Psoas muscle (tissue), 8 donors: ENCODE measurements around the gene ZYX. TPM values are rescaled to one million over a fixed set of nuclear protein-coding genes. Genes with fewer than 3 reads are reported as not detected.

Experiments
- ATAC-seq, 4 donors: fragments of 200-7000 bp; cut with Tn5 transposase; one replicate each; pipeline ENCODE4 v1.9.1; 2020; ENCODE audit warnings: moderate library complexity in 3 of 4, mild to moderate bottlenecking in 2 of 4
- DNase-seq, 2 donors: peaks; one replicate each; pipeline ENCODE4 v3.0.0-alpha.2; 2020
- H3K27ac ChIP-seq: fragments of 200-600 bp; one replicate; pipeline ENCODE4 v1.8.0; 2022
- H3K27me3 ChIP-seq, 3 donors: fragments of 200-600 bp in 1 of 3; one replicate each; pipeline versions ENCODE4 v1.6.1 to v1.8.0; 2013 to 2022; ENCODE audit warnings: low read length in 2 of 3, mild to moderate bottlenecking in 2 of 3, moderate library complexity in 1 of 3; ENCODE audit not compliant: insufficient read depth in 3 of 3
- H3K36me3 ChIP-seq, 2 donors: fragments of 200-600 bp in 1 of 2; one replicate each; pipeline versions ENCODE4 v1.6.1 to v1.8.0; 2013 to 2022; ENCODE audit warnings: low read depth in 1 of 2, mild to moderate bottlenecking in 1 of 2, moderate library complexity in 1 of 2; ENCODE audit not compliant: insufficient read depth in 1 of 2
- H3K4me1 ChIP-seq: fragments of 200-600 bp; one replicate; pipeline ENCODE4 v1.8.0; 2022
- H3K4me3 ChIP-seq: fragments of 200-600 bp; one replicate; pipeline ENCODE4 v1.8.0; 2022; ENCODE audit warnings: mild to moderate bottlenecking
- H3K9me3 ChIP-seq: fragments of 200-600 bp; one replicate; pipeline ENCODE4 v1.8.0; 2022
- WGBS, 3 donors: extraction: QIAGEN DNeasy Blood & Tissue Kit; methylation state at CpG; one replicate each; pipeline versions ENCODE4 v1.1.6 to v1.1.7; 2013; 5-methylcytosine and 5-hydroxymethylcytosine counted together
- intact Hi-C, 2 donors: fragments of 100-400 bp; cut with DNase I; formaldehyde crosslinking; loops; one replicate each; pipeline versions ENCODE4 v1.11.0 to v1.14.2; 2022
- polyA plus RNA-seq, 3 donors: library from polyadenylated mRNA; stranded (reverse); fragments of 200-250 nt; gene quantifications; one replicate each; pipeline ENCODE4 v1.2.3, GENCODE V29; 2013
- total RNA-seq, 4 donors: library from RNA; stranded (reverse); fragmentation: NEBNext Ultra II Directional in 2 of 4; extraction: Animal tissue kit (Norgen Biotek cat#: 25700) in 2 of 4; gene quantifications; one replicate each; pipeline versions ENCODE4 v1.2.1 to v1.2.4, GENCODE V29; 2021 to 2023
- TF ChIP-seq, protein P1 (sequence below): fragments of 200-600 bp; IDR thresholded peaks from one replicate; pipeline ENCODE4 v1.8.0; 2022; ENCODE audit warnings: antibody characterized with exemption
- donor health status: healthy with polysubstance abuse.
- donor health status: DM: no; HTN: no; CAD: no; lungs with moderate emphysema.
- donor health status: Bipolar disorder and iron deficiency.
- donor health status: healthy.
- donor health status: DM: yes; HTN: yes; CAD: no.
- donor health status: DM: no; HTN: no; CAD: no.
- donor health status: DM: no; HTN: no; CAD: no.
- donor health status: DM: yes; HTN: yes; CAD: no.

ZYX gene
- total and polyA plus RNA-seq, 7 donors = 34.4 to 215 (median 84.1) TPM

DNA sequence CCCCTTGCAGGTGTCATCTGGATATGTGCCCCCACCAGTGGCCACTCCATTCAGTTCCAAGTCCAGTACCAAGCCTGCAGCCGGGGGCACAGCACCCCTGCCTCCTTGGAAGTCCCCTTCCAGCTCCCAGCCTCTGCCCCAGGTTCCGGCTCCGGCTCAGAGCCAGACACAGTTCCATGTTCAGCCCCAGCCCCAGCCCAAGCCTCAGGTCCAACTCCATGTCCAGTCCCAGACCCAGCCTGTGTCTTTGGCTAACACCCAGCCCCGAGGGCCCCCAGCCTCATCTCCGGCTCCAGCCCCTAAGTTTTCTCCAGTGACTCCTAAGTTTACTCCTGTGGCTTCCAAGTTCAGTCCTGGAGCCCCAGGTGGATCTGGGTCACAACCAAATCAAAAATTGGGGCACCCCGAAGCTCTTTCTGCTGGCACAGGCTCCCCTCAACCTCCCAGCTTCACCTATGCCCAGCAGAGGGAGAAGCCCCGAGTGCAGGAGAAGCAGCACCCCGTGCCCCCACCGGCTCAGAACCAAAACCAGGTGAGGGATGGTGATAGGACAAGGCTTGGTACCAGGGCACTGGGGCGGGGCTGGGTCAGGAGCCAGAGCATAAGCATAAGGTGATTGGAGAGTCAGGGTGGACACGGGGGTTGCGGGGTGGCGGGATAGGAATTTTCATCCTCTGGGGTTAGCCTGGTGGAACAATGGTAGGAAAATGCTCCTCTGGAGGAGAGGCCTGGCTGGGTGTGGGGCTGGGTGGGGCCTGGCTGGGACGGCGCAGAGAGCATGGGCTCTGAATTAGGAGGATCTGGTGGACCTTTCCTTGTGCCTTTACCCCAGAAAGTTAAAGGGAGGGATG, 1.9 kb downstream of the ZYX start:
- ATAC-seq (no peak), DNase-seq (no peak)
- Histone ChIP-seq H3K4me1 (peaks cover 59% of the 10 kb centered on the region), H3K27ac (peak overlapping the region; percentile 100), H3K36me3 (peaks cover 9 to 39% of the 10 kb centered on the region in 2 donors), H3K4me3 (peak overlapping the region; percentile 98), H3K27me3 (no peaks in the 10 kb centered on the region), H3K9me3 (no peaks in the 10 kb centered on the region)
- intact Hi-C loops = loop anchor here (5.0 kb wide), 2 partner anchors 34 to 66 kb away; partner anchors contain the start of gene CLCN1 (in 1 of the 2)
- TF ChIP-seq, protein P1, sequence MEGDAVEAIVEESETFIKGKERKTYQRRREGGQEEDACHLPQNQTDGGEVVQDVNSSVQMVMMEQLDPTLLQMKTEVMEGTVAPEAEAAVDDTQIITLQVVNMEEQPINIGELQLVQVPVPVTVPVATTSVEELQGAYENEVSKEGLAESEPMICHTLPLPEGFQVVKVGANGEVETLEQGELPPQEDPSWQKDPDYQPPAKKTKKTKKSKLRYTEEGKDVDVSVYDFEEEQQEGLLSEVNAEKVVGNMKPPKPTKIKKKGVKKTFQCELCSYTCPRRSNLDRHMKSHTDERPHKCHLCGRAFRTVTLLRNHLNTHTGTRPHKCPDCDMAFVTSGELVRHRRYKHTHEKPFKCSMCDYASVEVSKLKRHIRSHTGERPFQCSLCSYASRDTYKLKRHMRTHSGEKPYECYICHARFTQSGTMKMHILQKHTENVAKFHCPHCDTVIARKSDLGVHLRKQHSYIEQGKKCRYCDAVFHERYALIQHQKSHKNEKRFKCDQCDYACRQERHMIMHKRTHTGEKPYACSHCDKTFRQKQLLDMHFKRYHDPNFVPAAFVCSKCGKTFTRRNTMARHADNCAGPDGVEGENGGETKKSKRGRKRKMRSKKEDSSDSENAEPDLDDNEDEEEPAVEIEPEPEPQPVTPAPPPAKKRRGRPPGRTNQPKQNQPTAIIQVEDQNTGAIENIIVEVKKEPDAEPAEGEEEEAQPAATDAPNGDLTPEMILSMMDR = no peak
- 71 to 81% (median 76%) methylated on average over 15 of the region's 15 CpGs for WGBS, 3 donors

DNA sequence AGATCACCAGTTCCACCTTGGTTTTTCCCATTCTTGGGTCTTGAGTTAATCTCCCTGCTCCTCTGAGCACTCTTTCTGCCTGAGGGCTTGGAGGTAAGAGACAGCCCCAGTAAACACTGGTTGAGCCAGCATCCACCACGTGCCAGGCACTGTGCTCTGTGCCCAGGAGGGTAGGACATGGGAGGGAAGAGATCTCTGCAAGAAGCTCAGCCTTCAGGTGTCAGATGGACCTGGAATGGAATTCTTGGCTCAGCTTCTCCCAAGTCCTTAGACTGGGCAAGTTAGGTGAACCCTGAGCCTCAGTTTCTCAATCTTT, 2.5 kb downstream of the ZYX start:
- H3K4me3 ChIP-seq = peak overlapping the region; percentile 98
- no peak for DNase-seq
- no peak for ATAC-seq
- WGBS, 3 donors = 19 to 36% (median 21%) methylated on average over 1 of the region's 1 CpG
- H3K4me1 ChIP-seq = peaks cover 59% of the 10 kb centered on the region
- peak overlapping the region; percentile 100 for H3K27ac ChIP-seq
- no peaks in the 10 kb centered on the region for H3K27me3 ChIP-seq
- TF ChIP-seq, protein P1 = no peak
- intact Hi-C loops = loop anchor here (5.0 kb wide), 2 partner anchors 34 to 66 kb away; partner anchors contain the start of gene CLCN1 (in 1 of the 2)
- peaks cover 13 to 45% of the 10 kb centered on the region in 2 donors for H3K36me3 ChIP-seq
- no peaks in the 10 kb centered on the region for H3K9me3 ChIP-seq

DNA sequence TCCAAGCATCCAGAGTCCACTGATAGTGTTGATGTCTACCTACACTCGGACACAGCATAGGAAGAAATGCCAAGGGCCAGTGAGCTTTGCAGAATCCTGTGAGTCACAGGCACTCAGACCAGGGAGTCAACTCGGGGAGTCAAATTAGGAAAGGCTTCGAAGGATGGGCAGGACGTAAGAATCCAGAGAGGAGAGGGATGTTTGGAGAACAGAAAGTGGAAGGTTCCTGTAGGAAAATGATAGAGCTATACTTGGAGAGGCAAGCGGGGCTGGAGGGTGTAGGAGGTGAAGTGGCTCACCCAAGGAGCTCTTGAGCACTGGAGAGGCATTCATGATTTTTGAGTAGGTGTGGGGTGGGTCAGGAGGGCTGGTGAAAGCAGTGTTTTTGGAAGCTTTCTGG, 3.0 kb downstream of the ZYX start:
- intact Hi-C loops = loop anchor here (5.0 kb wide), 2 partner anchors 33 to 67 kb away; partner anchors contain the start of gene CLCN1 (in 1 of the 2)
- peak overlapping the region; percentile 98 for H3K4me3 ChIP-seq
- WGBS, 3 donors = 30 to 55% (median 39%) methylated on average over 5 of the region's 5 CpGs
- H3K27ac ChIP-seq = peak overlapping the region; percentile 100
- DNase-seq (no peak), ATAC-seq (peak in 1 of 4 donors; percentile 14)
- TF ChIP-seq, protein P1 = no peak
- peaks cover 17 to 50% of the 10 kb centered on the region in 2 donors for H3K36me3 ChIP-seq
- no peaks in the 10 kb centered on the region for H3K9me3 ChIP-seq
- H3K4me1 ChIP-seq = peaks cover 53% of the 10 kb centered on the region
- H3K27me3 ChIP-seq = no peaks in the 10 kb centered on the region

DNA sequence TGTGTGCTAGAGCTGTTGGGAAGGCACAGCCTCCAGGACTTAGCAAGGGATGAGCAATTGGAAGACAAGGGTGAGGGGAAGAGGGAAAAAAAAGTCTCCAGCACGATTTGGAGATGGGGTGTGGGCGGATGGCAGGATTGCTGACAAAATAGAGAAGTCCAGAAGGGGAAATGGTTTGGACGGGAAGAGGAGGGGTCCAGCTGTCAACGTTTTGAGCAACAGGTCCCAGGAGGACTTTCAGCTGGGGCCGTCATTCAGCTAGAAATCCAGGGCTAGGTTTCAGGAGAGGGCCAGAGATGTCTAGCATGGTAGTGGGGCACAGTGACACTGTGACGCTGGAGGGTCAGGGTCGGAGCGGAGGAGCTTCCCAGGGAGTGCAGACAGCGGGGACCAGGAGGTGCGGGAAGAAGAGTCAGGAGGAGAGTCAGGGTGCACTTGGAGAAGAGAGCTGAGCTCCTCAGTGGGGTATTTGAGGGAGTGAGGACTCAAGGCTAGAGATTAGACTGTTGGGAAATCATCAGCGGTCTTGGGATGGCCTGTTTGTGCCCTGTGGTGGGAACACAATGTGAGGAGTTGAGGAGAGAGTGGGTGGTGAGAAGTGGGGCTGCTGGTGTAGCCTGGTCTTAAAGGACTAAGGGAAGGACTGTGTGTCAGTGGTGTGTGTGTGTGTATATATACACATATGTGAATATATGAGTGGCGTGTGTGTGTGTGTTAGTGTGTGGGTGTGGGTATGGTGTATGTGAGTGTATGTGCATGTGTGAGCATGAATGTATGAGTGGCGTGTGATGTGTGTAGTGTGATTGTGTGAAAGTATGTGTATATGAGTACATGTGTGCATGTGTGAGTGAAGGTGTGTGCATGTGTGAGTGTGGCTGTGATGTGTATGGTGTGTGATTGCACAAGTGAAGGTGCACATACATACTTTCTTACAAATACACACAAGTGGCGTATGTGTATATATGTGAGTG, 3.8 kb downstream of the ZYX start:
- peak in 1 of 2 donors; percentile 60 for DNase-seq
- Histone ChIP-seq H3K36me3 (peaks cover 22 to 58% of the 10 kb centered on the region in 2 donors), H3K27me3 (no peaks in the 10 kb centered on the region), H3K9me3 (no peaks in the 10 kb centered on the region), H3K4me1 (peaks cover 45% of the 10 kb centered on the region), H3K4me3 (peak overlapping the region; percentile 98), H3K27ac (peak overlapping the region; percentile 100)
- intact Hi-C loops = loop anchor here (5.0 kb wide), 2 partner anchors 32 to 68 kb away; partner anchors contain the start of gene CLCN1 (in 1 of the 2)
- TF ChIP-seq, protein P1 = no peak
- 53 to 65% (median 55%) methylated on average over 14 of the region's 14 CpGs for WGBS, 3 donors
- no peak for ATAC-seq
